Esophagus squamous epithelium (tissue), 4 donors: ENCODE data around the gene CDH16.

ENCODE experiments used
- POLR2A ChIP-seq, 4 donors: fragments of 450-650 bp; IDR thresholded peaks; one replicate each; pipeline ENCODE4 v1.6.1; 2017; ENCODE audit warnings: antibody characterized with exemption in 4 of 4, mild to moderate bottlenecking in 4 of 4, moderate library complexity in 3 of 4
- TF ChIP-seq, protein P1 (sequence below), 6 experiments: fragments of 450-650 bp in 4 of 6; fragments of 200-600 bp in 2 of 6; sonication (generic) in 2 of 6; IDR thresholded peaks; one replicate each; pipeline ENCODE4 v1.5.1; 2016 to 2019; ENCODE audit warnings: antibody characterized with exemption in 6 of 6, mild to moderate bottlenecking in 4 of 6, moderate library complexity in 4 of 6

DNA sequence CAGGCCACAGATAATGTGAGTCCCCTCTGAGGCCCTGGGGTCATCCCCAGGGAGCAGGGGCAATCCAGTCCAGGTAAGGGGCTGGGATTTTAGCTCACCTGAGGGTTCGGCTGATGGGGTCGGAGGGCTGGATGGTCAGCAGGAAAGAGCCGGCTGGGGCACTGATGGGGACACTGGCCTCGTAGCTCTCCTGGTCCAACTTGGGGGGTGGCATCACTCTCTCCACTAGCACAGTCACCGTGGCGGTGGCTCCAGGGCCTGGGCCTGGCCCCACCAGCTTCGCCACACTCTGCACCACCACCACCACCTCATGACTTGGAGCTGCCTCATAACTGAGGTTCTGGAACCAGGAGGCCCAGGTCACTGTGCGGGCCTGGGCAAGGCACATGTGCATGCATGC lies 6.9 kb downstream of the CDH16 start:
- TF ChIP-seq, protein P1, sequence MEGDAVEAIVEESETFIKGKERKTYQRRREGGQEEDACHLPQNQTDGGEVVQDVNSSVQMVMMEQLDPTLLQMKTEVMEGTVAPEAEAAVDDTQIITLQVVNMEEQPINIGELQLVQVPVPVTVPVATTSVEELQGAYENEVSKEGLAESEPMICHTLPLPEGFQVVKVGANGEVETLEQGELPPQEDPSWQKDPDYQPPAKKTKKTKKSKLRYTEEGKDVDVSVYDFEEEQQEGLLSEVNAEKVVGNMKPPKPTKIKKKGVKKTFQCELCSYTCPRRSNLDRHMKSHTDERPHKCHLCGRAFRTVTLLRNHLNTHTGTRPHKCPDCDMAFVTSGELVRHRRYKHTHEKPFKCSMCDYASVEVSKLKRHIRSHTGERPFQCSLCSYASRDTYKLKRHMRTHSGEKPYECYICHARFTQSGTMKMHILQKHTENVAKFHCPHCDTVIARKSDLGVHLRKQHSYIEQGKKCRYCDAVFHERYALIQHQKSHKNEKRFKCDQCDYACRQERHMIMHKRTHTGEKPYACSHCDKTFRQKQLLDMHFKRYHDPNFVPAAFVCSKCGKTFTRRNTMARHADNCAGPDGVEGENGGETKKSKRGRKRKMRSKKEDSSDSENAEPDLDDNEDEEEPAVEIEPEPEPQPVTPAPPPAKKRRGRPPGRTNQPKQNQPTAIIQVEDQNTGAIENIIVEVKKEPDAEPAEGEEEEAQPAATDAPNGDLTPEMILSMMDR (IDR thresholded peaks at IDR 0.05): no peak
- no peak for TF ChIP-seq POLR2A (IDR thresholded peaks at IDR 0.05)
